Activated CD8-positive, alpha-beta memory T cell treated with anti-CD3 and anti-CD28 coated beads, Interleukin-2, amount 50 U/mL, for 1 hour (primary cell): ENCODE results near the gene EHD3.

Experiments
- DNase-seq: peaks from one replicate; pipeline ENCODE4 v3.0.0-alpha.2; 2020; ENCODE audit errors: extremely low read depth

Gene EHD3

DNA sequence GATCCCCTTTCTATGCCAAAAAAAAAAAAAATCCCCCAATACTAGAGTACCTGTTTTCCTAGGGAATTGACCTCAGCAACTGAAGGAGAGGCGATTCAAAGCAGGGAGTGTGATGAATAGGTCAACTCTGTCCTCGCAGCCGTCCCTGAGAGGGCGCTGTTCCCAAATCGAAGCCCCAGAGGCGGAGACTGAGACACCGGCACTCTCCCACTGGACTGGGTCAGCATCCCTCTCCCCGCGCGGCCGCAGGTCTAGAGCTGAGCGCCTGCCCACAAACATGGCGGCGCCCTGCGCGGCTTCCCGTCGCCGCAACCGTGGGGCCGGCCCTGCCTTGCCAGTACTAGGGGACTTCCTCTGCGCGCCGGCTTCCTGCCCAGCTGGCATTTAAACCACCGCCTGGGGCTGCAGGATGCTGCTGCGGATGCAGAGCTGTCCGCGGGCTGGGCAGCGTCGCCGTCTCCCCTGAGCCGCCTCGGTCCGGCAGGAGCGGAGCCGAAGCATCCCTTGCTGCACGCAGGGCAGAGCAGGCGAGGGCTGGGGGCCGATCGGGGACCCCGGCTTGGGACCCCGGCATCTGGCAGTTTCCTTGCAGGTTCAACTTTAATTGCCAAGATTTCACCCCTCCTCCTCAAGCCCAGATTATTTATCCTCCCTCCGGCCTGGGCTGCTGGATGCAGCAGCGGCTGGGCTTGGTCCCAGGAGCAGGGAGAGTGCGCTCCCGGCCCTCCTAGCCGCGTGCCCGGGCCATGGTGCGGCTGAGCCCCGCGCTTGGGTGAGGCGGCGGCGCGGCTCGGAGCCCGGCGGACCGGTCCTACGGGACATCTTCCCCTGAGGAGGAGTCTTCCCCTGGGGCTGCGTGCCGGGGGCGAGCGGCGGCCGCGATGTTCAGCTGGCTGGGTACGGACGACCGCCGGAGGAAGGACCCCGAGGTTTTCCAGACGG lies at the start of gene EHD3:
Gene EHD3 (plus strand): TSS at position 412 of the 942 bp plus-strand sequence. CDS start 470 bp downstream, at position 882.
- peak; percentile 22 for DNase-seq

DNA sequence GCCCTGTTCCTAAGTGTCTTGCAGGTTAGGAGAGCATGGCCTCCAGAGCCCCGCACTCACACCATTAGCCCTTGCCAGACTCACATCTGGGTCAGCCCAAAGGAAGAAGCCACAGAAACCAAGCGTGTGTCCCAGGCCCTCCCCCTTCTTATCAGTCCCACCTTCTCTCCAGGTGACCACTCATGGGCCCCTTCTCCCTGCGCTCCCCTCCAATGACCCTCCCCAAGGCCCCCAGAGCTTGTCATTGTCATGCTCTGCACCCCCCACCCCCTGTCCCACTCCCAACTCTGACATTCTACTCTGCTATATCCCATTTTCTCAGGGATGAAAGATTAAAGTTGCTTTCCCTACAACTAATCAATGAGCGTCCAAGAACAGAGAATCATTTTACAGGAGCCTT lies 46.8 kb upstream of the EHD3 start:
- no peak for DNase-seq

DNA sequence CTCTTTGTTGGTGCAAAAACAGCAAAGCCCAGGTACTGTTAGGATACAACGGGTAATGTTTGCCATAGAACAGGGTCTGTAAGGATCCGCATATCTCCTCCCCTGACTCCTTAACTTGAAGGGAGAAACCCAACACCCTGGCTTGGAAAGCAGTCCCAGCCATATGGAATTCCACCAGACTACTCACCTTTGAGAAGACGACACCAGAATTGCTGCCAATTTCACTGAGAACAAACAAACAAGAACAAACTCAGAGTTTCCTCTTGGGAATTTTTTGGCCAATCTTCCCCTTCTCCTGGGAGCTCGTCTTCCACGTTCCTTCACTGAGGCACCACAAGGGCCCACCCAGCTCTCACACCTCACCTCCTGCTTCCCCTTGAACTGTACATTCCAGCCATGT lies 45.8 kb upstream of the EHD3 start:
- DNase-seq = no peak

DNA sequence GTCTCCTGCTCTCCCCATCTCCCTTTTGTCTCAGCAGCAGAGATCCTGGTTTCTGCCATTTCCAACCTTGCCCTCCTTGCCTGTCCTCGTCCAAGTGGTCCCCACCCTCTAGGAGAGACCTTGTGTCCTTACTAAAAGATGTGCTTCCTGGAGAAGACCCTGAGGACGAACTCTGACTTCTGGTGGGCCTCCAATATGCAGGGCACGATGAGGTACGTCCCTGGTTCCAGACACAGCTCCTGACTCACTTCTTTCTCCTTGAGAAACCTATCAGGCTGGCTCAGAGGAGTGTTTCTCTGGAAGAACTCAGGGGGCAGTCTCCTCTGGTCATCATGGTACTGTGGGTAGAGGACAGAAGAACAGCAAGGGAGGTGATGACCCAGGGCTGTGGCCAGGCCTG lies 44.8 kb upstream of the EHD3 start:
- no peak for DNase-seq

DNA sequence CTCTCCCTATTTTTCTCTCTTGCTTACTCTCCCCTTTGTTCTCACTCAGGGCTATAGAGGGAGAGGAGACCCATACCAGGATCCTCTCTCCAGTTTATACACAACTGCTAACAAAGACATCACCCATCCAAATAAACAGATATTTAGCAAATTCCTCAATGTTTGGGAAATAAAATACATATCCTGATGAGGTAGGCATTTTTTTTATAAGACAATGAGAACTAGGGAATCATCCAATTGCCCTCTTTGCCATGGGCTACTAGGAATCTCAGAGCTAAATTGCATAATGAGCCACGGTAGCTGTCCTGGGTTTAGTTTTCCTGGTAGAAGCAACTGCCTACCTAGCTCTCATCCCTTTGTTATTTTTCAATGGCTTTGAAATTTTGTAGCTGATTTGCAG lies 43.8 kb upstream of the EHD3 start:
- DNase-seq = no peak

DNA sequence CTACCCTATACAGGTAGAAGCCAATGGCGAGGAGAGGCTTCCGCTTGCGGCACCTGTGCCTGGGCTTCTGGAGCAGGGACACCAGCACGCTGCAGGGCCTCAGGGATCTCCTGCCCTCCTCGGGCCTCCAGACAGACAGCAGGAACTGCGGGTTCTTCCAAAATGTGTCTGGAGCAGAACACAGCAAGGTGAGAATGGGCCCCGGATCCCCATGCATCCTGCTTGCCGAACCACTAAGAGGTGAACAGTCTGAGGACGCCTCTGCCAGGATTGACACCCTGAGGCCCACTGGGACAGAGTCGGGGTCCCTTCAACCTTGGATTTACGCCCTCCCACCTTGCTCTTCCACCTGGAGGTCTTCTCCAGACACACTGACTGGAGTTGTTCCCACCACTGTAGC lies 42.0 kb upstream of the EHD3 start:
- no peak for DNase-seq

DNA sequence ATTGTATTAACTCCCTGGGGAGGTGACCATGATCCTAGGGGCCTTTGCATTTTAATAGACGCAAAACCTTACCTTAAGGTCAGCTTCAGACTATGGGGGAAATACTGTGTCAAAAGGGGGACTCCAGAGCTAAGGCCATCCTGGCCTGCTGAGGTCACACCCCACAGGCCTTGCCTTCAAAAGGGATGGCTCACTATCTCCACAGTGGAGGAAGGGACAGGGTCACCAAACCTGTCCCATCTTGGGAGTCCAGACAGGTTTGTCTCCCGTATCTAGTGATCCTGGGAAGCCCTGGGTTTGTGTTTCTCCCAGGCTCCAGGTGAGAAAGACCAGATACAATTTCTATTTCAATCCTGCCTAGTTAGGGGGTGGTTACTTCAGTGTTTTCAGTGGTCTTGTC lies 41.6 kb upstream of the EHD3 start:
- DNase-seq = no peak

DNA sequence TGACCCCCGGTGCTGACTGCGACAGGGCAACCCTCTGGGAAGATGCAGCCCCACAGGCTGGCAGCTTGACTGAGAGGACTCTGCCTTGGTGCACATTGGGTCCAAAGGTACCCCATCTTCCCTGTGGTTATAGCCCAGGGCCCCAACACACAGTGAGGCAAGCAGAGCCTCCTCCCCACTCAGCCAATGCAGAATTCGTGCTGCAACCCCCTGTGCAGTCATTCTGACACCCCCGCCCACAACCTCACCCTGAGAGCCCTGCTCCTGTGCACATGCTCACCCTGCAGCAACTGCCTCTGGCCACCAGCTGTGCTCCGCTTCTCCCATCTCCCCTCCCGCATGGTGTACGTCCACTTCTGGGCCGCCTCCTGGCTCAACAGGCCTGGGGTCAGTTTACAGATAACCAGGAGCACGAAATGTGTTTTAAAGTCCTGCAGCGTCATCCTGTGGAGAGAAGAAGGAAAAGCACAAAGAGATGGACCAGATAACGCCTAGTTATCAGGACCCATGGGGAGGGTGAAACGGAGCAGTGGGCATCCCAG lies 41.0 kb upstream of the EHD3 start:
- DNase-seq = no peak

DNA sequence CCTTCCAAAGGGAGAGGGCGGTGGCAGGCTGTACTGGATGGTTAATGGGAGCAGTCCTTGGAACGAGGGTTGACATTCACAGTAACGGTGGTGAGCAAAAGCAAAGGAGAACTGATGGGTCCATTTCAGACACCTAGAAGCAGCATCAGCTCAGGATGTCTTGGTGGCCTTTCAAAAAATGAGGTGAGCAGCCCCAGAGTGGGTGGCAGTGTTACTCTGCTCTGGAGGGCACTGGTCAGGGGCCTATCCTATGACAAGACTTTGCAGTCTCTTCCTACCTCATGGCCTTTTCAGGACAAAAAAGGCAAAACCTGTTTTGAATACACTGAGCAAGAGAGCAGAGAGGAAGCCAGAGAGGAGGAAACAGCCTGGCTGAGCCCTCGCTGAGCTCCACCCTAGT lies 40.1 kb upstream of the EHD3 start:
- DNase-seq = no peak

DNA sequence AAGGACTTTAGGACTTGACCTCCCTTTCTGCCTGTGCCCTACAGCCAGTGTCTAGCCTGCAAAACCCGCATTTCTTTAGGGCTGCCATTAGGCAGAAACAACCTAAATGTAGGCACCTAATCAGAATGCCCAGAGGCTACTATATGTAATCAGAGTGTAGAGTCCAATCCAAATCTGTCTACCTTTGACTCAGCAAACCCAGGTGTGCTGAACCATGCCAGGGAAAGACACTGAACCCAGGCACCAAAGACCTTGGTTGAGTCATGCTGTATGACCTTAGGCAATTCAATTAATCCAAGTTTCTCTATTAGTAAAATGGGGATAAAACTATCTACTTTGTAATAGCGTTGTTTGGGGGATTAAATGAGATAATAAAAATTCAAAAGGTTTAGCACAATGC lies 37.3 kb upstream of the EHD3 start:
- DNase-seq = no peak

DNA sequence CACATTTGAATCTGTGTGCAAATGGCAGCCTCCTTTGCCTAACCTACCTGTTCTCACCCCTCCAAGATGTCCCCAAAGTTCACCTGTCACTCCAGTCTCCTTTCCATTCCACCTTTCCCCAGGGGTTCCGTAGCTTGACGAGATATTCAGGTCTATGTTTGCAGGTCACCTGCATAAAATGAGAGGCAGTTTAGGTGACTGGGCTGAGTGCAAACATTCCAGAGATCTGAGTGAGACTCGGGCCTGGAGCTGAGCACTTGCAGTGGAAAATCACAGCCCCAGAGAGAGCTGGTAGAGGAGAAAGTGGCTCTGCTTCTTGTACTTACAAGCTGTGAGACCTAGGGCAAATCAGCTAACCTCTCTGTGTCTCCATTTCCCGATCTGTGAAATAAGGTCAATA lies 36.8 kb upstream of the EHD3 start:
- DNase-seq = no peak

DNA sequence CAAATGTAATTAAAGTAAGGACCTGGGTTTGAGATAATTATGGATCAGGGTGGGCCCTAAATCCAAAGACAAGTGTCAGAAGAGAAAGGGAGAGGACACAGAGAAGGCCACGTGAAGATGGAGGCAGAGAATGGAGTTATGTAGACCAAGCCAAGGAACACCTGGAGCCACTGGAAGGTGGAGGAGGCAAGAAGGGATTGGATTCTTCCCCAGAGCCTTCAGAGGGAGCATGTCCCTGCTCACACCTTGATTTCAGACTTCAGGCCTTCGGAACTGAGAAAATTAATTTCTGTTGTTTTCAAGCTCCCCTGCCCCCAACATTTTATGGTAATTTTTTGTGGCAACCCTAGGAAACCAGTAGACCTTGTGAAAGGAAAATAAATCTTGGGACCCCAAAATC lies 36.3 kb upstream of the EHD3 start:
- no peak for DNase-seq

DNA sequence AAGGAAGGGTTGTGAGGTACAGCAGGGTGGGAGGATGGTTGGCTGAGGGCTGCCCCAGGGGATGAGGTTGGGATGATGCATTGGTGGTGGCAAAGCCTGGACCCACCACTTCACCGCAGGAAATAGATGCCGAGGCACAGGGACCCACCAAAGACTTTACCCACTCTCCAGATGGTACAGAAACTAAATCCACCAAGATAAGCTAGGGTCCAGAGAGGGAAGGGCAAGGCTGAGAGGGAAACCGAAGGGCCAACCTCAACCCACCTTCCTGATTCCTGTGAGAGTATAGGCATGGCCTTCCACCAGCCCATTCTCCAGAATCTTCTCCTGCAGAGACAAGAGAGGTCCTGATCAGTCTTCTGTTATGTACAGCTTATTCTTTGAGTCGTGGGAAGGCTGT lies 34.7 kb upstream of the EHD3 start:
- DNase-seq = no peak

DNA sequence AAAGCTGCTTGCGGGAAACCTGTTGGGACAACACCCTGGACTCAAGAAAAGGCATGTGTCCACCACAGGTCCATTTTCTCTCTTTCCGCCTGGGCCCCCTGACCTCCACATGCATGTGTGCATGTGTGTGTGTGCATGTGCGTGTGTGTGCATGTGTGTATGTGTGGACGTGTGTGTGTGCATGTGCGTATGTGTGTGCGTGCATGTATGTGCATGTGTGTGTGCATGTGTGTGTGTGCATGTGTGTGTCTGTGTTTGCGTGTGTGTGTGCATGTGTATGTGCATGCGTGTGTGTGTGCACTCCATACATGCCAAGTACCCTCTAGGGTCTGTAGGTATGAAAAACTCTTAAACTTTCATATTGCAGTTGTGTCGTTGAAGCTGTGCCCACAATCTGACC lies 33.0 kb upstream of the EHD3 start:
- DNase-seq = no peak

DNA sequence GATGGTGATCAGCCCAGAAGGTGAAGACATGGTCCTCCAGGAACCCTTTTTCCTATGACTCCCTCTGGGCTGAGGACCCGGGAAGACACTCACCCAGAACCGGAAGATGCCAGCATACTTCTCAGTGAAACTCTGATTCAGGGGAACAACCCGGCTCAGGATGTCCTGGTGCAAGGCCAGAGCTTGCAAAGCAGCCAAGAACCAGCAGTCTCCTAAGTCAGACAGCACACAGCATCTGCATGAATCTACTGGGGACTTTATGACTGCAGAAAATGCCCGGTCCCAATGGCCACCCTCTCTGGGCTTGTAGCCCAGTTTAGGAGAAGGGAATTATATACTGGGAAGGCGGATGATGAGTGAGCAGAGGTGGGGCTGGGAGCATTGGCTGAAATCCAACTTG lies 31.9 kb upstream of the EHD3 start:
- DNase-seq = no peak

DNA sequence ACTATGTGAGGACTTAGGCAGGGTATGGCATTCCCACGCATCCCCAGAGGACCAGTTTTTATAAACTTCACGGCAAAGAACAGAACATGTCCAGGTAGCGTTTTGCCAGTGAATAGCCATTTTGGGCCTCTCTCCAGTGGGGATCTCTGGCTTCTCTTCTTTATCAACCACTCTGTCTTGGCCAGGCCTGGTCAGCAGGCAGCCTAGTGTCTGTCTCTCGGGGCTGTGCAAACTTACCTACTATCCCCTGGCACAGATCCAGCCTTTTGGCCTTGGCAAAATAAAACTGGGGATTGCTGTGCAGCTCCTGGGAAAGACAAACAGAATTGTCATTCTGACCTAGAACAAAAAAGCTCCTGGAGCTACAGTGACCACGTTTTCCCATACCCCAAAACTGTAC lies 31.1 kb upstream of the EHD3 start:
- no peak for DNase-seq

DNA sequence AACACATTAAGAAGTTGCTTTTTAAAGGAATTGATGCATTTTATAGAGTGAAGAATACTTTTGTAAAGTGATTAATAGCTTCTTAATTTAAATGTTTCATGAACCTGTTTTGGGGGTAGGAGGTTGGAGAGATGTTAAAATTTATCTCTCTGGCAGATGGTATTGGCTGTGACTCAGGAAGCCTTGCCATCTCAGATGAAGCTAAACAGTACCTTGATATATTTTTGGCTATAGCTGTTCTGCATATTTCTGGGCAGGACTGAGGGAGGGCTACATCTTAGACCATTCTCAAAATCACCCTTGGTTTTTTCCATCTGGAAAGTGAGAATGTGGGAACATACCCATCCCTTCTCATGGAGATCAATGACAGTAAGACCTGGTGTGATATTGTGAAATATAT lies 30.0 kb upstream of the EHD3 start:
- DNase-seq = no peak

DNA sequence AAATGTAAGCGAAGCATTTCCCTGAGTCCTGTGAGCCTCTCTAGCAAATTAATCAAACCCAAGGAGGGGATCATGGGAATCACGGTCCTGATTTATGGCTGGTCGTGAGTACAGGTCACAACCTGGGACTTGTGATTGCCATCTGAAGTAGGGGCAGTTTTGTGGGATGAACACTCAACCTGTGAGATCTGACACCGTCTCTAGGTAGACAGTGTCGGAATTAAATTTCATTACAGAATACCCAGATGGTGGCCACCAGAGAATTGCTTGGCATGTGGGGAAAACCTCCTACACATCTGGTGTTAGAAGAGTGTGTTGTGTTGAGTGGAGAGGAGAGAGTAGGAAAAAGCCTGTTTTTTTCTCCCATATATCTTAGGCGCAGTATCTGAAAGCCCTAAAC lies 29.2 kb upstream of the EHD3 start:
- no peak for DNase-seq

DNA sequence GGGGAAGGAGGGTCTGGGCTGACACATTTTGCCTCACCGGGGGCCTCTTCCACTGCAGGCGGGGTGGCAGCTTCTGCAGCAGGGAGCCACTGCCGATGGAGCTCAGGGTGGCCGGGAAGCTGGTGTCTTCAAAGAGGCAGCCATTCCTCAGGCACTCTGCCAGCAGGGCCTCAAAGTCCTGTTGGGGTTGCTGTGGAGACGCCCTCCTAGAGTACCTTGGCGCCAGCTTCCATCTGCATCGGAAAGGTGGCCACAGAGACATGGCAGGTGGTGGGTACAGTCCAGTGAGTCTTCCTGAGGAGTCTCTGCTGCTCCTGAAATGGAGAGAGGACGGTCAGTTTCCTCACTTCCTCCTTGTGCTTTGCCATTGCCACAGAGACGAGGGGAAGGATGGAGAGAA lies 28.8 kb upstream of the EHD3 start:
- DNase-seq = no peak

DNA sequence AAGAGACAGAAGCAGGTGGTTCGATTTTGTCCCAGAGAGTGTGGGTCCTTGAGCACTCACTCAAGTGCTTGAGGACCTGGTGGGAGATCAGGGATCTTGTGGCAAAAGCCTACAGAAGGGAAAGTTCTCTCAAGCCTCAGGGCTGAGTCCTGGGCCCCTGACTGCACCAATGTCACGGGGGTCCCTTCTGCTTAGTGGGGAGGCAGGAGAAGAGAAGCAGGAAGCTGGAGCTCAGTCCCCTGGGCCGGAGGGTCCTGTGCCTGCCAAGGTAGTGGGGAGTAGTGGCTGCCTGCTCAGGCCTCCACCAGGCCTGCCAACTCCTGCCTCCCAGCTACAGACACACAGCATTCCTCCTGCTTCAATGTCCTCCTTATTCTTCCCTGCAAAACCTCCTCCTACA lies 28.3 kb upstream of the EHD3 start:
- no peak for DNase-seq

DNA sequence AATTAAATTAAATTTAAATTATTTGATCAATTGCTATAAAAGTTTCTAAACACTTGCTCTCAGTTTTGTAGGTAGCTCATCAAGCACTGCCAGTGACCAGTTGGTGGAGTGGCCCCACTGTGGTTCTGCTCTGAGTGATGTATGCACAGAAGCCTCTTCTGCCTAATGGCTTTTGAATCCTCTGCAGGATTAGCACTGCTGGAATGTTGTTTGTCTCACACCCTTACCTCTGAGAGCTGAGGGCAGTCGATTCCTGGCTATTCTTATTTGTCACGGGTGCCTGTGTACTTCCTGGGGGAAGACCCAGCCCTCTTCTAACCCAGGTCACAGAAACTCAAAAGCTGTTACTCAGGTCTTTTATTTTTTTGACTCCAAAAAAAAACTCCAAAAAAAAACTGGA lies 26.2 kb upstream of the EHD3 start:
- DNase-seq = no peak

DNA sequence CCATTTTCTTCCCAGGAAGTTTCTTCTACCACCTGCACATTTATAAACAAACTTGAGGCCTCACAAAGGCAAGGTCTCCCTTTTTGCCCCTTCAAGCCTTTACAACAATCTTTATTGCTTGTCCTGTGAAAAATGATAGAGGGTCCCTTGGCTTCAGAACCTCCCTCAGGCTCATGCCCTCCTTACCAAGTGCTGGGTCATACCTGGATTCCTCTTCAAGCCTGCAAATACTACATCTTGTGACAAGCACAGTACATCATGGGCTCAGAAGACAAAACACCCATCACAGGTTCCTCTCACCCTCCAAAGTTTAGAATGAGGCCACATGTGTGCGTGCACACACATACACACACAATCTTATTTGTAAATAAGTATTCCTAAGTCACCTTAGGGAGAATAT lies 25.7 kb upstream of the EHD3 start:
- DNase-seq = no peak
